Fibroblast of lung (primary cell): Measurements from ENCODE around the gene OPA3. TPM values are rescaled to one million over a fixed set of nuclear protein-coding genes. Genes with fewer than 3 reads are reported as not detected.

Experiments used
- DNase-seq, 2 donors: peaks; one replicate each; pipeline versions ENCODE4 v3.0.0 to v3.0.0-alpha.2; 2010; ENCODE audit warnings: low read depth in 2 of 2
- H2AFZ ChIP-seq: 2 replicates; pipeline ENCODE4 v1.5.1; 2012; ENCODE audit warnings: low read length, control low read depth, inconsistent platforms
- H3K27ac ChIP-seq: 2 replicates; pipeline ENCODE4 v1.5.1; 2011; ENCODE audit warnings: low read length, control low read depth; ENCODE audit not compliant: insufficient read depth
- H3K27me3 ChIP-seq: 2 replicates; pipeline ENCODE4 v1.5.1; 2011; ENCODE audit warnings: mild to moderate bottlenecking, low read length; ENCODE audit not compliant: control insufficient read depth, insufficient read depth
- H3K36me3 ChIP-seq: 2 replicates; pipeline ENCODE4 v1.5.1; 2011; ENCODE audit warnings: low read length; ENCODE audit not compliant: control insufficient read depth, insufficient read depth
- H3K4me1 ChIP-seq: 2 replicates; pipeline ENCODE4 v1.5.1; 2011; ENCODE audit warnings: low read length; ENCODE audit not compliant: control insufficient read depth, insufficient read depth; ENCODE audit errors: extremely low read depth
- H3K4me2 ChIP-seq: 2 replicates; pipeline ENCODE4 v1.5.1; 2011; ENCODE audit warnings: low read length, control low read depth; ENCODE audit not compliant: insufficient read depth; ENCODE audit errors: extremely low read depth
- H3K4me3 ChIP-seq, 4 experiments: fragments of 200-600 bp in 1 of 4; sonication (generic) in 1 of 4; replicated peaks in 1 of 4; 2 replicates each; pipeline ENCODE4 v1.5.1; 2011 to 2016; ENCODE audit warnings: low read length in 4 of 4, low read depth in 3 of 4, mild to moderate bottlenecking in 3 of 4, control low read depth in 2 of 4, inconsistent platforms in 1 of 4, mixed read lengths in 1 of 4; ENCODE audit not compliant: insufficient read depth in 1 of 4; ENCODE audit errors: control extremely low read depth in 1 of 4
- H3K79me2 ChIP-seq: 2 replicates; pipeline ENCODE4 v1.5.1; 2012; ENCODE audit warnings: mild to moderate bottlenecking, low read length, inconsistent platforms; ENCODE audit not compliant: control insufficient read depth, insufficient read depth
- H3K9ac ChIP-seq: 2 replicates; pipeline ENCODE4 v1.5.1; 2011; ENCODE audit warnings: mild to moderate bottlenecking, low read length, control low read depth; ENCODE audit not compliant: insufficient read depth
- H3K9me3 ChIP-seq: 2 replicates; pipeline ENCODE4 v1.5.1; 2012; ENCODE audit warnings: low read depth, low read length; ENCODE audit not compliant: control insufficient read depth, insufficient read depth
- H4K20me1 ChIP-seq: 2 replicates; pipeline ENCODE4 v1.5.1; 2011; ENCODE audit warnings: low read length; ENCODE audit not compliant: control insufficient read depth, insufficient read depth; ENCODE audit errors: extremely low read depth
- EZH2 ChIP-seq: IDR thresholded peaks from 2 replicates; pipeline ENCODE4 v1.5.1; 2012; ENCODE audit warnings: low read length, control low read depth, mild to moderate bottlenecking; ENCODE audit errors: missing control alignments
- polyA plus RNA-seq, 2 donors: library from polyadenylated mRNA; depleted of rRNA in 1 of 2; stranded (reverse) in 1 of 2; unstranded in 1 of 2; fragments of >200 nt; gene quantifications; 2 replicates each; pipeline ENCODE4 v1.2.1, GENCODE V29; 2011 to 2012; ENCODE audit warnings: missing spikeins in 1 of 2
- total RNA-seq: library from RNA; depleted of rRNA; stranded (reverse); fragments of >200 nt; gene quantifications from 2 replicates; pipeline ENCODE4 v1.2.1, GENCODE V29; 2014
- TF ChIP-seq, protein P1 (sequence below), 2 donors: IDR thresholded peaks in 1 of 2; conservative IDR thresholded peaks in 1 of 2; 1 replicate in 1 of 2; 2 replicates in 1 of 2; pipeline ENCODE4 v1.5.1; 2011 to 2012; ENCODE audit warnings: low read length in 2 of 2, control low read depth in 1 of 2, inconsistent platforms in 1 of 2, low read depth in 1 of 2, mild to moderate bottlenecking in 1 of 2

OPA3 gene
- total and polyA plus RNA-seq, 2 donors (not counting 1 experiment from before 2014, with no cell fraction given) = 3.8 to 8.3 TPM

DNA sequence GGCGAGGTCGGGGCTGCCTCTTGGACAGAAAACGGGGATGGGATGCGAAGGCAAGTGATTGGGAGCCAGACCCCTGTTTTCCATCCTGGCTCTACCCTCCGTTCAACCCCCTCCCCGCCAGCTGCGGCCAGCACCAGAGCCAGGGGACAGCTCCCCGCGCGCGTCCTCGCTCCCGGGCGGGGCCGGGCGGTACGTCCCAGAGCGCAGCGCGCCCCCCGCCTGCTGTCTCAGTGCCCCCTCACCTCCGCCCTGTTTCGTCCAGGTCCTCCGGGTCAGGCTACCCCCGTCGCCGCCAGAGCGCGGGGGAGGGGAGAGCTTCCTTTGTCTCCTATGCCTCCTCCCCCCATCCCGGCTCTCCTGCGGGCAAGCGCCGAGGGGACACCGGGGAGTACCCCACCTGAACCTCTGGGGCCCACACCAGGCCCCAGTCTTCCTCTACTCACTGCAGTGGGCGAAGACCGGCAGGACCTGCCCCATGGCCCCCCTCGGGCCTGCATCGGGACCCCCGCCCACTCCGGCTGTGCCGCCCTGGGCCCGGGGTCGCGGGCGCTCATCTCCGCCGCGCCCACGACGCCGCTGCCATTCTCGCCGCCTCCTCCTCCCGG, 88.2 kb downstream of the OPA3 start:
- H3K4me1 ChIP-seq = peaks cover 11% of the 10 kb centered on the region
- no peaks in the 10 kb centered on the region for H3K9me3 ChIP-seq
- peak overlapping the region; percentile 50 for H3K9ac ChIP-seq
- H3K36me3 ChIP-seq = no peaks in the 10 kb centered on the region
- no peaks in the 10 kb centered on the region for H3K79me2 ChIP-seq
- H2AFZ ChIP-seq = no peak overlapping the region
- no peaks in the 10 kb centered on the region for H3K27me3 ChIP-seq
- H3K27ac ChIP-seq = no peak overlapping the region
- TF ChIP-seq, protein P1, sequence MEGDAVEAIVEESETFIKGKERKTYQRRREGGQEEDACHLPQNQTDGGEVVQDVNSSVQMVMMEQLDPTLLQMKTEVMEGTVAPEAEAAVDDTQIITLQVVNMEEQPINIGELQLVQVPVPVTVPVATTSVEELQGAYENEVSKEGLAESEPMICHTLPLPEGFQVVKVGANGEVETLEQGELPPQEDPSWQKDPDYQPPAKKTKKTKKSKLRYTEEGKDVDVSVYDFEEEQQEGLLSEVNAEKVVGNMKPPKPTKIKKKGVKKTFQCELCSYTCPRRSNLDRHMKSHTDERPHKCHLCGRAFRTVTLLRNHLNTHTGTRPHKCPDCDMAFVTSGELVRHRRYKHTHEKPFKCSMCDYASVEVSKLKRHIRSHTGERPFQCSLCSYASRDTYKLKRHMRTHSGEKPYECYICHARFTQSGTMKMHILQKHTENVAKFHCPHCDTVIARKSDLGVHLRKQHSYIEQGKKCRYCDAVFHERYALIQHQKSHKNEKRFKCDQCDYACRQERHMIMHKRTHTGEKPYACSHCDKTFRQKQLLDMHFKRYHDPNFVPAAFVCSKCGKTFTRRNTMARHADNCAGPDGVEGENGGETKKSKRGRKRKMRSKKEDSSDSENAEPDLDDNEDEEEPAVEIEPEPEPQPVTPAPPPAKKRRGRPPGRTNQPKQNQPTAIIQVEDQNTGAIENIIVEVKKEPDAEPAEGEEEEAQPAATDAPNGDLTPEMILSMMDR (conservative IDR thresholded peaks at IDR 0.05 in 1 of 2, IDR thresholded peaks at IDR 0.05 in 1 of 2; ENCODE audit: low read depth in 1 of 2, low read length in 2 of 2) = no peak
- TF ChIP-seq EZH2 = no peak
- peak overlapping the region; percentile 93 for H3K4me2 ChIP-seq
- no peak for DNase-seq
- H4K20me1 ChIP-seq = no peaks in the 10 kb centered on the region
- peak overlapping the region; percentile 54 to 85 (median 74) for H3K4me3 ChIP-seq

DNA sequence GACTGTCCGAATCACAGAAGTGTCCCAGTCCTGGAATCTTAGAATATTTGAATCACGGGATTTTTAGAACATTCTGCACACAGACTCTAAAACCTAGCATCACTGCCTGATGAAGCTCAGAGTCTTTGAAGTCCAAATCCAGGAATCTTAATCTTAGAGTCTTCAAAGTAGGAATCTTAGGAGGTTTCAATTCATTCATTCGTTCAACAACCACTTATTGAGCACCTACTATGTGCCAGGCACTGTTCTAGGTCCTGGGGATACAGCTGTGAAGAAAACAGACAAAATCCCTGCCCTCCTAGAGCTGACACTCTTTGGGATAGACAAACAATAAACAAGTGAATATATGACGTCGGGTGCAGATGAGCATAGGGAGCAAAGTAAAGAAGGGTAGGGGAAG, 89.4 kb downstream of the OPA3 start:
- Histone ChIP-seq H4K20me1 (no peaks in the 10 kb centered on the region), H3K36me3 (no peaks in the 10 kb centered on the region), H3K4me1 (peaks cover 11% of the 10 kb centered on the region), H3K27me3 (no peaks in the 10 kb centered on the region), H3K79me2 (no peaks in the 10 kb centered on the region), H3K9ac (no peak overlapping the region), H3K27ac (no peak overlapping the region), H3K4me2 (no peak overlapping the region), H3K9me3 (no peaks in the 10 kb centered on the region), H2AFZ (no peak overlapping the region), H3K4me3 (no peak overlapping the region)
- DNase-seq = no peak
- TF ChIP-seq EZH2 = no peak
- TF ChIP-seq, protein P1 (conservative IDR thresholded peaks at IDR 0.05 in 1 of 2, IDR thresholded peaks at IDR 0.05 in 1 of 2; ENCODE audit: low read depth in 1 of 2, low read length in 2 of 2) = no peak

DNA sequence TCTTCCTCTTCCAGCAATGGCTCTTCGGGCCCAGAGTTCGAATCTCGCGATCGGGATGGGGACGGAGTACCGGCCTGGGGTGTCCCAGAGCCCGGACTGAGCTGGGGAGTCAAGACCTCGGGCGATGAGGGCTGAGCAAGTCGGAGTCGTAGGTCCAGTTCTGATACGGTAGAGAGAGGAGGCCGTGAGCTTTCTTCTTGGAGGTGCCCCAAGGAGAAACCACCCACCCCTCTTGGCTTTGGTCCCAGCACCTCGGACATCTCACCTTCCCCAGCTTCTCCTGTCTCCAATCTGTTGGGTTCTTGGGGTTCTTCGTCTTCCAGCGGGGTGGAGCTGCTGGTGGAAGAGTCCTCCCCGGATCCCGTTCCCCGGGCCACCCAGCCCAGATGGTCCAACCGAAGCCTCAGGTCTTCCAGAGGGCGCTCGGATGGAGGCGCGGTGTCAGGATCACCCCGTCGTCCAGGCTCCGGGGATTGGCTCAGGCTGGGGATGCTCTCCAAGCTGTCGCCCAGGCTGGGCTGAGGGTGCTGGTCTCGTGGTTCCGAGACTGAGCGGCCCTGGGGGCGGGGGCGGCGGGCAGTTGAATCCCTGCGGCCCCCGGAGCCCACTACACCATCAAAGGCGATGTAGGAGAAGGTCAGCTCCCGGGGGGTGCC, 90.2 kb downstream of the OPA3 start:
- H2AFZ ChIP-seq = no peak overlapping the region
- H3K79me2 ChIP-seq = no peaks in the 10 kb centered on the region
- H3K9me3 ChIP-seq = no peaks in the 10 kb centered on the region
- no peak overlapping the region for H3K9ac ChIP-seq
- no peaks in the 10 kb centered on the region for H3K27me3 ChIP-seq
- peaks cover 11% of the 10 kb centered on the region for H3K4me1 ChIP-seq
- no peak for DNase-seq
- TF ChIP-seq, protein P1 (conservative IDR thresholded peaks at IDR 0.05 in 1 of 2, IDR thresholded peaks at IDR 0.05 in 1 of 2; ENCODE audit: low read depth in 1 of 2, low read length in 2 of 2) = no peak
- no peak for TF ChIP-seq EZH2
- no peaks in the 10 kb centered on the region for H3K36me3 ChIP-seq
- no peak overlapping the region for H3K4me3 ChIP-seq
- no peak overlapping the region for H3K4me2 ChIP-seq
- no peaks in the 10 kb centered on the region for H4K20me1 ChIP-seq
- no peak overlapping the region for H3K27ac ChIP-seq
